Activated T-cell treated with anti-CD3 and anti-CD28 coated beads for 1 hour (primary cell): Measurements from ENCODE around the gene TRERF1.
"Not testable (repeated sequence)": the region's sequence is repeated elsewhere in the genome, so short reads cannot be mapped to it uniquely, and the experiment has no call there.

Source experiments
- DNase-seq: peaks from one replicate; pipeline ENCODE4 v3.0.0-alpha.2; 2020; ENCODE audit warnings: low read depth

The TRERF1 gene

DNA sequence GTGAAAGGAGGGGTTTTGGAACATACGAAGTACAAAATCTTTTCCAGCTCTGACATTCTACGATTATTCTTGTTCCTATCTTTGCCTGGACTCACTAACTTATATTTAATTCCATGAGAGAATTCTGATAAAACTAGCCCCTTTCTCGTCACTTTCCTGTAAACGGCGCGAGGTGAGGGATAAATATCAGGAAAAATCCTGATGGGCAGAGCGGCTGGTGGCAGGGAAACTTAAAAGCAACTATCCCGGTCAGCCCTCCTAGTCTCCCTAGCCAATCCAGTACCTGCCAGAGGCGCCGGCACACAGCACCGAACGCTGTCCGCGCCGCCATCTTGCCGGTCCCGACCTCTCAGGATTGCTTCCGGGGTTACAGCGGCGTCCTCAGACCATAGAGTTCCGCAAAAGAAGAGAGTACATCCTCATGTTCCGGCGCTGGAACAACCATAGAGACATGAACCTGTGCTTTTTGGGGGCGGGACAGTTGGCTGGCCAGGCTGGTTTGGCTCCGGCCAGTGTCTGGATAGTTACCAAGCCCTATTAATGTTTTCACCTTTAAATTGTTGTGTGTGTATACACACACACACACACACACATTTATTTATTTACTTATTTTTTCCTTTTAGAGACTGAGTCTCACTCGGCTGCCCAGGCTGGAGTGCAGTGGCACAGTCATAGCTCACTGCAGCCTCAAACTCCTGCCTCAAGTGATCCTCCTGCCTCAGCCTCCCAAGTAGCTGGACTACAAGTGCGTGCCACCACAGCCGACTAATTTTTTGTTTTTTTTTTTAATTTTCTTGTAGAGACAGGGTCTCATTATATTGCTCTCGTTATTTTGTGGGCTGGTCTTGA is 234.0 kb downstream of the TRERF1 start, which contains the start of gene MRPS10:
TSS of gene MRPS10 (minus strand) at position 343 of the 849 bp plus-strand sequence. CDS start at position 331, 12 bp downstream.
- DNase-seq, result peak; percentile 84

GRCh38 chr6:42217157-42217518 is 234.6 kb downstream of the TRERF1 start:
- DNase-seq, result no peak

GRCh38 chr6:42216495-42216894 is 235.2 kb downstream of the TRERF1 start:
- DNase-seq, result not testable (repeated sequence)

DNA sequence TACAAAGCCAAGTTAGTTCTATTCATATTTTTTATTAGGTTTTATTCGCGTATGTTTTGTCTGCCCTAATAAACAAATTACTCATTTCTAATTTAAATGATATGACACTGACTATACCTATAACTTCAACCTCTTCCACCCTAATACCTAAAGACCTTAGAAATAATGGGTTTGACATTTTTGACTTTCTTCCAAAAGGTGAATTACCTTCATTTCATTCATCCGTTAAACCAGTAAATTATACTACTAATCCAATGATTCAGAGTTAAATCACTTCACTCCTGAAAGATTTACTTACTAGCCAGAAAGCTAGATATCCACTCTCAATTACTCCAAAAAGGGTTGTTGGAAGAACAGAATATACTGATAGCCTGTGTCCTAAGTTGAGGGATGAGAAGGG is 239.3 kb downstream of the TRERF1 start:
- no peak for DNase-seq

- DNase-seq, result no peak
These were observed 240.0 kb downstream of the TRERF1 start for GRCh38 chr6:42211726-42212125.

DNA sequence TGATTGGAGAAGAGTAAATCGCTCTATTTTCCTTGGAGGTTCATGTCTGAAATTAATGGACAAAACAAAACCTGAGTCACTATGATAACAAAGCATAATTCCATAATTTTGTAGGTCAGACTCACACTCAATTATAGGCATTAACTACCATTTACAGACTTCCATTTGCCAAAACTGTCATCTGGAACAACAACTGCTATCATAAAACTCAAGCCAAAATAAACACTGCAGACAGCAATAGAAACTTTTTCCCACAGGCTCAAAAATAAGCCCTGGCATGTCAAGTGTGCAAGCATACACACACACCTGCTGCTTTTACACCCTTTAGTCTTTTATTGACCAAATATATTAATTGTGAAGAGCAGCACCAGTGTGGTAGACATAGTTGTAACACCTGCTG is 241.2 kb downstream of the TRERF1 start:
- no peak for DNase-seq

DNA sequence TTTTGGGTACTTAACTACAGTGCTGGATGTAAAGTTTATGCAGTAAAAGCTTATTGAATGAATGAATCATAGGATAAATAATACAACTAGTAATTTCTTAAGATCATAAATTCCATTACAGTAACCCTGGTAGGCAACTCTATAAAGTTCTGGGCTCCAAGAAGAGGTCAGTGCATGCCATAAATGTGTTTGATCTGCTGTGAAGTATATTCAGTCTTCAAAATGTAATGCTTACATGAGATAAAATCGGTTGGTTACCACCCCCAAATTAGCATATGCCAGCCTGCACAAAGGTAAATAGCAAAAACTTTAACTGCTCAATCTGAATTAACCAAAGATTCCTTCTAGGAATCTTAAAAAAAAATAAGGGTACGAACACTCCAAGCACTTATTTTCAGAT is 244.2 kb downstream of the TRERF1 start:
- DNase-seq, result not testable (repeated sequence)

- no peak for DNase-seq
These were observed 246.9 kb downstream of the TRERF1 start for GRCh38 chr6:42204768-42205282.

- DNase-seq, result no peak
These were observed 248.5 kb downstream of the TRERF1 start for GRCh38 chr6:42203183-42203582.

- not testable (repeated sequence) for DNase-seq
These were observed 249.4 kb downstream of the TRERF1 start for GRCh38 chr6:42202131-42202915.

DNA sequence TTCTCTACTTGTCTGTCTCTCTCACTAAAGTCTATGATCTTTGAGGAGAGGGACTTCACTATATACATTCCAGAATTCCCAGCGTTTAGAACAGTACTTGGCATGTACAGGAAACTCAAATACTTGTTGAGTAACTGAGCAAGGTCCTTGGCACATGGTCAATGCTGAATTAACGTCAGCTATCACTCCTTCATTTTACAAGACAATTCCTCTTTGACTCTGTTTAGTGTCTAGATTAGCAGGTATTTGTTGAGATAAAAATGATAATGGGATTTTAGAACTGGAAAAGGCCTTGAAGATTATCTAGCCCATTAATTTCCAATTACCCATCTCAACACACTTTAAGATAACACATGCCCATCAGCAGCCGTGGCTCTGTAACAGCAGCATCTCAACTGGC is 250.3 kb downstream of the TRERF1 start:
- DNase-seq, result no peak

- no peak for DNase-seq
These were observed 251.7 kb downstream of the TRERF1 start for GRCh38 chr6:42200035-42200434.

GRCh38 chr6:42199106-42199981 is 252.4 kb downstream of the TRERF1 start:
- no peak for DNase-seq

- no peak for DNase-seq
These were observed 254.0 kb downstream of the TRERF1 start for GRCh38 chr6:42197555-42198362.

- no peak for DNase-seq
These were observed 256.3 kb downstream of the TRERF1 start for GRCh38 chr6:42195415-42195814.

- no peak for DNase-seq
These were observed 257.7 kb downstream of the TRERF1 start for GRCh38 chr6:42194056-42194455.

GRCh38 chr6:42193491-42193894 is 258.2 kb downstream of the TRERF1 start:
- DNase-seq, result no peak

DNA sequence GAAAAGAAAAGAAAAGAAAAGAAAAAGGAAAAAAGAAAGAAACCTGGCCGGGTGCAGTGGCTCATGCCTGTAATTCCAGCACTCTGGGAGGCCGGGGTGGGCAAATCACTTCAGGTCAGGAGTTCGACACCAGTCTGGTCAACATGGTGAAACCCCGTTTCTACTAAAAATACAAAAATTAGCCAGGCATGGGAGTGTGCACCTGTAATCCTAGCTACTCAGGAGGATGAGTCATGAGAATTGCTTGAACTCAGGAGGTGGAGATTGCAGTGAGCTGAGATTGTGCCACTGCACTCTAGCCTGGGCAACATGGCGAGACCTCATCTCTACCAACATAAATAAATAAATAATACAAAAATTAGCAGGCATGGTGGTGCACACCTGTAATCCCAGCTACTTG is 259.3 kb downstream of the TRERF1 start:
- DNase-seq, result not testable (repeated sequence)

GRCh38 chr6:42190554-42191183 is 261.1 kb downstream of the TRERF1 start:
- no peak for DNase-seq

- DNase-seq, result no peak
These were observed 263.3 kb downstream of the TRERF1 start for GRCh38 chr6:42188406-42188805.

GRCh38 chr6:42185597-42185996 is 266.1 kb downstream of the TRERF1 start:
- DNase-seq, result no peak
